Heart left ventricle (tissue), 13 donors: ENCODE data around the gene UBE2U.

Source experiments
- POLR2A ChIP-seq, 2 donors: fragments of 450-650 bp; IDR thresholded peaks; one replicate each; pipeline ENCODE4 v1.6.1; 2017; ENCODE audit warnings: antibody characterized with exemption in 2 of 2, mild to moderate bottlenecking in 2 of 2, moderate library complexity in 2 of 2
- TF ChIP-seq, protein P1 (sequence below), 12 donors: fragments of 200-600 bp; sonication (generic) in 4 of 12; IDR thresholded peaks; one replicate each; pipeline versions ENCODE4 v1.5.0 to v1.8.0; 2018 to 2022; ENCODE audit warnings: antibody characterized with exemption in 12 of 12, mild to moderate bottlenecking in 5 of 12
- donor health status: ischemic (EF 13 %, LVEDD 7.1; RV severe dilation, severe dysfunction).
- donor health status: DM: no; HTN: yes; CAD: no.
- donor health status: DM: no; HTN: no; CAD: no.
- donor health status: ischemic (EF 25% LVEDD 6.9; RV normal size, moderate dysfunction).
- donor health status: ischemic (EF 25% LVEDD 5.7; RV mildly dilated, moderate dysfunction).
- donor health status: ischemic (EF 35%, LVEDD 5.7; RV mildly dilated, moderate dysfunction).
- donor health status: nonischemic (EF 11% LVEDD 7.7; RV severe dilation, severe dysfunction).
- donor health status: DM: yes; HTN: yes; CAD: no.
- donor health status: PGD.
- donor health status: ischemic (EF 29% LVEDD 5.4; RV normal size, mild dysfunction).
- donor health status: nonischemic (EF 23%, LVEDD 6.1; RV moderate dilation, normal function).

DNA sequence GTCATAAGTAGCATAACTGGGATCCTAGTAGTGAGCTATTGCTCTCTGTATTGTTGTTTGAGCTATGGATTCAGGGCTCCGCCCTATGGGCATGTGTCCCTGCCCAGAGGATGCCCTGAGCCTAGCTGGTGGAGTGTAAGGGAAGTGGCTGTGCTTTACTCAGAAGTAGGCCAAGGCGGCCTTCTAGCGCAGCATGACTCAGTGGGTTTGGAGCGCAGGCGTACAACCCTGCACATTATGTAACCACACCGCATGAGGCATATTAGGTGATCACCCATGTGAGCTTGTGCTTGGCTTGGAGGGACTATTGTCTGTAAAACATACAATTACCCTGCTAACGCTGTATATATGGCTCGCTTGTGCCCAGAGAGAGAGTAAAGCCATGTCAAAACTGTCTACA is 11.1 kb upstream of the UBE2U start:
- TF ChIP-seq, protein P1, sequence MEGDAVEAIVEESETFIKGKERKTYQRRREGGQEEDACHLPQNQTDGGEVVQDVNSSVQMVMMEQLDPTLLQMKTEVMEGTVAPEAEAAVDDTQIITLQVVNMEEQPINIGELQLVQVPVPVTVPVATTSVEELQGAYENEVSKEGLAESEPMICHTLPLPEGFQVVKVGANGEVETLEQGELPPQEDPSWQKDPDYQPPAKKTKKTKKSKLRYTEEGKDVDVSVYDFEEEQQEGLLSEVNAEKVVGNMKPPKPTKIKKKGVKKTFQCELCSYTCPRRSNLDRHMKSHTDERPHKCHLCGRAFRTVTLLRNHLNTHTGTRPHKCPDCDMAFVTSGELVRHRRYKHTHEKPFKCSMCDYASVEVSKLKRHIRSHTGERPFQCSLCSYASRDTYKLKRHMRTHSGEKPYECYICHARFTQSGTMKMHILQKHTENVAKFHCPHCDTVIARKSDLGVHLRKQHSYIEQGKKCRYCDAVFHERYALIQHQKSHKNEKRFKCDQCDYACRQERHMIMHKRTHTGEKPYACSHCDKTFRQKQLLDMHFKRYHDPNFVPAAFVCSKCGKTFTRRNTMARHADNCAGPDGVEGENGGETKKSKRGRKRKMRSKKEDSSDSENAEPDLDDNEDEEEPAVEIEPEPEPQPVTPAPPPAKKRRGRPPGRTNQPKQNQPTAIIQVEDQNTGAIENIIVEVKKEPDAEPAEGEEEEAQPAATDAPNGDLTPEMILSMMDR (IDR thresholded peaks at IDR 0.05), result no peak
- no peak for TF ChIP-seq POLR2A (IDR thresholded peaks at IDR 0.05)
